ENCODE measurements around the gene ZSCAN1.

Gene ZSCAN1

GRCh38 chr19:58038688-58039204 is 4.9 kb downstream of the ZSCAN1 start:
- FAIRE-seq (no peak), DNase-seq (ENCODE audit: insufficient read length, low spot score) (no peak)

- DNase-seq (ENCODE audit: insufficient read length, low spot score) (no peak), FAIRE-seq (no peak)
Observed at GRCh38 chr19:58040751-58041525, 7.1 kb downstream of the ZSCAN1 start.

GRCh38 chr19:58042495-58043340 is 8.9 kb downstream of the ZSCAN1 start:
- DNase-seq (ENCODE audit: insufficient read length, low spot score): no peak
- no peak for FAIRE-seq

GRCh38 chr19:58044391-58044790 is 10.6 kb downstream of the ZSCAN1 start:
- DNase-seq (ENCODE audit: insufficient read length, low spot score) (no peak), FAIRE-seq (no peak)

DNA sequence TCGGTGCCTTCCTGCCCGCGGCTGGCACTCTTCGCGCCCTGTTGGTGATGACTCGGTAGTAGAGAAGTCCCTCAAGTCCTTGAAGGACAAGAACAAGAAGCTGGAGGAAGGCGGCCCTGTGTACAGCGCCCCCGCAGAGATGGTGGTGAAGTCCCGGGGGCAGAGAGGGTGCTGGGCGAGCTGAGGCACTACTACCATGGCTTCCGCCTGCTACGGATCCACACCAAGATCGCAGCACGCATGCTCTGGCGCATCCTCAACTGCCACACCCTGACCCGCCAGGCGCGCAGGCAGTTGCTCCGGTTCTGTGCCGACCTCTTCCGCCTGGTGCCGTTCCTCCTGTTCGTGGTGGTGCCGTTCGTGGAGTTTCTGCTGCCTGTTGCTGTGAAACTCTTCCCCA is 11.1 kb downstream of the ZSCAN1 start:
- FAIRE-seq: no peak

DNA sequence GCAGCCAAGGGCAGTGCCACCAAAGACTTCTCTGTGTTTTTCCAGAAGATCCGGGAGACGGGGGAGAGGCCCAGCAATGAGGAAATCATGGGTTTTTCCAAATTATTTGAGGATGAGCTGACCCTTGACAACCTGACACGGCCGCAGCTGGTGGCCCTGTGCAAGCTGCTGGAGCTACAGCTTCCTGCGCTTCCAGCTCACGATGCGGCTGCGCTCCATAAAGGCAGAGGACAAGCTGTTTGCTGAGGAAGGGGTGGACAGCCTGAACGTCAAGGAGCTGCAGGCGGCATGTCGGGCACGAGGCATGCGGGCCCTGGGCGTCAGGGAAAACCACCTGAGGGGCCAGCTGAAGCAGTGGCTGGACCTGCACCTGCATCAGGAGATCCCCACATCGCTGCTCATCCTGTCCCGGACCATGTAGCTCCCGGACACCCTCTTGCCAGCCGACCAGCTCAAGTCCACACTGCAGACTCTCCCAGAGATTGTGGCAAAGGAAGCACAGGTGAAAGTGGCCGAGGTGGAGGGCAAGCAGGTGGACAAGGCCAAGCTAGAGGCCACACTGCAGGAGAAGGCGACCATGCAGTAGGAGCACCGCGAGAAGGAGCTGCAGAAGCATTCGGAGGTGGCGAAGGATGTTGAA is 11.7 kb downstream of the ZSCAN1 start:
- FAIRE-seq: no peak
- DNase-seq (ENCODE audit: insufficient read length, low spot score): no peak

More for the DNA sequence above, 11.1 kb downstream of the ZSCAN1 start:
- no peak for DNase-seq (ENCODE audit: insufficient read length, low spot score)

- FAIRE-seq (no peak), DNase-seq (ENCODE audit: insufficient read length, low spot score) (no peak)
Observed at GRCh38 chr19:58046856-58047255, 13.0 kb downstream of the ZSCAN1 start.

- DNase-seq (ENCODE audit: insufficient read length, low spot score): no peak
- FAIRE-seq: no peak
Observed at GRCh38 chr19:58047672-58048071, 13.8 kb downstream of the ZSCAN1 start.

DNA sequence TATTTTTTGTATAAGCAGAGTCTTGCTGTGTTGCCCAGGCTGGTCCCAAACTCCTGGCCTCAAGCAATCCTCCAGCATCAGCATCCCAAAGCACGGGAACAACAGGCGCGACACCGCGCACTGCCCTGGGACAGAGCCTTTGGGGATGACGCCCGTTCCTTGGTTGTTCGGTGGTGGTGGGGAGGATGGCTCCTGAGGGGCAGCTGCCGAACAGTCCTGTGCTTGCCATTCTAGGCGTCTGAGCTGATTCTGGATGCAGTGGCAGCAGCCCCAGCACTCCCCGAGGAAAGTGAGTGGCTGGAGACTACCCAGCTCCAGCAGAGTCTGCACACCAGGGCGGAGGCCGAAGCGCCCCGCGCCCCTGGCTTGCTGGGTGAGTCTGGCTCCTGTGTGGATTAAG is 18.4 kb downstream of the ZSCAN1 start:
- DNase-seq (ENCODE audit: insufficient read length, low spot score) (no peak), FAIRE-seq (no peak)

- DNase-seq (ENCODE audit: insufficient read length, low spot score): no peak
- FAIRE-seq: no peak
Observed at GRCh38 chr19:58053480-58054156, 19.8 kb downstream of the ZSCAN1 start.

DNA sequence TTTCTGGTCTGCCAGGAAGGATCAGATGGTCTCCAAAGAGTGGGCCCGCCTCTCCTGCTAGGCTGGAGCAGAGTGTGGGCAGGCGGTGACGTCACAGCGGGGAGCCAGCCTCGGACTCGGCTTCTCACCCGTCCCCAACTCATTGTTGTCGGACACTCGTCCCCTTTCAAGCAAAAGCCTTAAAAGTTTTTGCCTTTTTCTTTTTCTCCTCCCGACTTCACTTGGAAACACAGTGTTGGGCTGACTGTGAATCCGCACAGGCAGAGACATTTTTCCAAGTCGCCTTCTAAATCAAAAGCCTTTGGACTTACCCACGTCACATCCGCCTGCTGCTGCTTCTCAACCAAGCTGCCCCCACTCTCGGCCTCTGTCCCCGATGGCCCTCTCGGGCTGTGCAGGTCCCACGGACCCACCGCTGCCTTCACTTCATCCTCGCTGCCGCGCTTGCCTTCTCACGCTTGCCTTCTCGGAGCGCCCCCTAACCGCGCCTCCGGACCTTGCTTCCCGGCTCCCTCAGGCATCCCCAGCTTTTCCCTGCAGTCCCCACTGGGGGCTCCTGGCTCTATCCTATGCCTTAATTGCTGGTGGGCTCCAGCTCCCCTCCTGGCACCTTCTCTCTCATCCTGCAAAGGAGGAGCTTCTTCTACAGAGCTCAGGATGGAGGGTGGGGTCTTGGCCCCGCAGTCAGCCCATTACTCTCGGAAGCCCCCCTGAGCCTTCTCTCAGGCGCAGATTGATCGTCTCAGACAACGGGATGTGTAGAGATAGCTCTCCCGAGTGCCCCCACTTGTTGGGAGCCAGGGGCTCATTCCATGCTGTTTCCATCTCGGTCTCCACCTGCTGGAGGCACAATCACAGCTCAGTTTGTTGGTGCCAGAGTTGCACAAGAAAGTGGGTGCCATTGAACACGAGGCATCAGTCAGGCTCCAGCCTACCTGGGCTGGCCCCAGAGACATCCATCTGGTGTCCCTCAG is 21.4 kb downstream of the ZSCAN1 start:
- FAIRE-seq (no peak), DNase-seq (ENCODE audit: insufficient read length, low spot score) (no peak)

GRCh38 chr19:58056261-58056660 is 22.4 kb downstream of the ZSCAN1 start:
- FAIRE-seq: no peak
- DNase-seq (ENCODE audit: insufficient read length, low spot score): no peak

DNA sequence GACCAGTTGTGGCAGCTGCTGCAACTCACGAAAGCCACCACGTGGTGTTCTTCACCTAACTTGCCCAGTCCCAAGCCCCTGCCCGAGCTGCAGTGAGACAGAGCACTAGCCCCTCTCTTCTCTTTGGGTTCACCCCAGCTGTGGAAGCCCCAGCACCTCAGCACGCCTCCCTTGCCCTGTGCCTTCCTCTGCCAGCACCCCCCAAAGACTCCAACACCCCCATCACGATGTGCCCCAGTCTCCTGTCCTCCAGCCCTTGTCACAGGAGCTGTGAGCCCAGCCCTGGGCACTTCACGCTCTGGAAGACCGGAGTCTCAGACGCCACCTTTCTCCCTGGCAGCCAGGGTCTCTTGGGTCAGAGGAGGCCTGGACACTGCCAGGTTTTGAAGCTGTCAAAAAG is 23.0 kb downstream of the ZSCAN1 start:
- no peak for FAIRE-seq

GRCh38 chr19:58058467-58058866 is 24.6 kb downstream of the ZSCAN1 start:
- DNase-seq (ENCODE audit: insufficient read length, low spot score): no peak
- FAIRE-seq: no peak

More for the DNA sequence above, 23.0 kb downstream of the ZSCAN1 start:
- DNase-seq (ENCODE audit: insufficient read length, low spot score): no peak

GRCh38 chr19:58059003-58059670 is 25.3 kb downstream of the ZSCAN1 start, which contains the start of gene ZNF135:
Gene ZNF135, plus strand, starts transcription at chr19:58059282. Its CDS starts 721 bp downstream, at chr19:58060003.
- DNase-seq (ENCODE audit: insufficient read length, low spot score): peak; percentile 69
- FAIRE-seq: peak; percentile 82

DNA sequence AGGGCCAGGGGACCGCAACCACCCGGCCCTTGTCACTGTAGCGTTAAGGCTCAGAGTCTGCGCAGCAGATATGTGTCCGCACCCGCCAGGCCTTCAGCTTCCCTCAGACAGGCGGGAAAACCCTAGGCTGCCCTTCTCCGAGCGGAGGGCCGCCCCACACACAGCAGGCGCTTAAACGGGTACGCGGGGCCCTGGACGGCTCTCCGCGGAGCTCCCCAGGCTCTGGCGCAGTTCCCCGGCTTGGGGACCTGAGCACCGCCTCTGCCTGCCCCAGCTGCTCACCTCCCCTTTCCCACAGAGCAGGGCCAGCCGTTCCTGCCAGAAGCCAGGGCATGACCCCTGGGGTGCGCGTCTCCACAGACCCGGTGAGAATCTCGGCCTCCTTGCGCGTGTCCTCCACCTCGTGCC is 25.9 kb downstream of the ZSCAN1 start:
- FAIRE-seq: no peak
- no peak for DNase-seq (ENCODE audit: insufficient read length, low spot score)

GRCh38 chr19:58060231-58060630 is 26.4 kb downstream of the ZSCAN1 start:
- no peak for FAIRE-seq

DNA sequence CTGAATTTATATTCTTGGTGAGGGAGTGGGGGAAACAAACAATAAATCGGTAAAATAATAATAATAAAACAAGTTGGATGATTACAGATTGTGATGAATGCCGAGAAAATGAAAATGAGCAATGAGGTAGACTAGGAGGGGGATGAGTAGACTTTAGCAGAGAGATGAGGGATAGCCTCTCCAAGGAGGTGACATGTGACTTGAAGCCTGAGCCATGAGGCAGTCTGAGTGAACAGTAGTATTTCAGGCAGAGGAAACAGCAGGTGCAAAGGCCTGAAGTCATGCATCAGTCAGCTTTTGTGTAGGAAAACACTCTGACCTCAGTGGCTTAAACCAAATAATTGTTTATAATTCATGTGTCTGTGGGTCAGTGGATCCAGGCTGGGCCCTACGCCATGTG is 29.9 kb downstream of the ZSCAN1 start:
- FAIRE-seq: no peak
- DNase-seq (ENCODE audit: insufficient read length, low spot score): no peak

More at GRCh38 chr19:58060231-58060630, 26.4 kb downstream of the ZSCAN1 start:
- DNase-seq (ENCODE audit: insufficient read length, low spot score): no peak
